Activated CD8-positive, alpha-beta memory T cell treated with anti-CD3 and anti-CD28 coated beads for 4 hours (primary cell): ENCODE data around the gene OPRD1.
"Not testable (repeated sequence)": the region's sequence is repeated elsewhere in the genome, so short reads cannot be mapped to it uniquely, and the experiment has no call there.

Experiments used
- DNase-seq, 2 donors: peaks; one replicate each; pipeline ENCODE4 v3.0.0-alpha.2; 2020; ENCODE audit warnings: low read depth in 2 of 2

Gene OPRD1

DNA sequence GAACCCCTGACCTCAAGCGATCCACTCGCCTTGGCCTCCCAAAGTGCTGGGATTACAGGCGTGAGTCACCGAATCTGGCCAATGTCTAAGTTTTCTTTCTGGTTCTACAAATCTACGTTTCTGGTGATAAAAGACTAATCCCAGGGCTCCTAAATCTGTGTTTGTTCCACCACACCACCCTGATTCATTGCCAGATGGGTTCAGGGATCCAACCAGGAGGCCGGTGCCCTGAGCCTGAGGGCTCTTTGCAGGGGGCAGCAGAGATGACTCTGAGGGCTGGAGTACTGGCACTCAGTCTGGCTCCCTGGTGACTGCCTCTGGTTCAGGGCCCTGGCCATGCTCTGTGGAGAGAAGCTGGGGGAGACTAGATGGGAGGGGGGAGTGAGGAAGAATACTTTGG, 10.5 kb upstream of the OPRD1 start:
- no peak for DNase-seq

DNA sequence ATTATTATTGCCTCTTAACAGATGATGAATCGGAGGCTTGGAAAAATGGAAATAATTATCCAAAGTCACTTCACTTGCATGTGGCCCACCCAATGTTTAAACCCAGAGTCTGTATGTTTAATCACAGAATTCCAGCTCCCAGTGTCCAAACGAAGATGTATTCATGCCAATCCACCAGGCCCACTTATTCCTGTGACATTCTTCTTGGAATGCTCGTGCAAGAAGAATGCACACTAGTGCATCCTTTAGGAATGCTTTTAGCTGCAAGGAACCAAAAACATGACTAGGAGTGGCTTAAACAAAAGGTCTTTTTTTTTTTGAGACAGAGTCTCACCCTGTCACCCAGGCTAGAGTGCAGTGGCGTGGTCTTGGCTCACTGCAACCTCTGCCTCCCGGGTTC, 8.9 kb upstream of the OPRD1 start:
- DNase-seq, result no peak

DNA sequence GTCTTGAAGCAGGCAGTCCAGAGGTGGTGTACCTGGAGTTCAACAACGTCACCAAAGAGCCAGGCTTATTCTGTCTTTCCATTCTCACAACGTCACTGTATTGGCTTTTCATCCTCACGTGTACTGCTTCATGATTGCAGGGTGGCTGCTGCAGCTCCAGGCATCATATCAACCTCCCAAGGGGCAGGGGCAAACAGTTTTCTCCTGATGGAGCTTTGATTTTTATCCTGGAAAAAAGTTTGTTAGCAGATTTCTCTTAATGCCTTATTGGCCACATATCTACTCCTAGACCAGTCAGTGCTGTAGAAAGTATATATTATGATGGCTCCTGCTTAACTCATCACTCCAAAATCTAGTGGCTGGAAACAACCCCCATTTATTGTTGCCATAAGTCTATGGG, 8.3 kb upstream of the OPRD1 start:
- DNase-seq, result no peak

DNA sequence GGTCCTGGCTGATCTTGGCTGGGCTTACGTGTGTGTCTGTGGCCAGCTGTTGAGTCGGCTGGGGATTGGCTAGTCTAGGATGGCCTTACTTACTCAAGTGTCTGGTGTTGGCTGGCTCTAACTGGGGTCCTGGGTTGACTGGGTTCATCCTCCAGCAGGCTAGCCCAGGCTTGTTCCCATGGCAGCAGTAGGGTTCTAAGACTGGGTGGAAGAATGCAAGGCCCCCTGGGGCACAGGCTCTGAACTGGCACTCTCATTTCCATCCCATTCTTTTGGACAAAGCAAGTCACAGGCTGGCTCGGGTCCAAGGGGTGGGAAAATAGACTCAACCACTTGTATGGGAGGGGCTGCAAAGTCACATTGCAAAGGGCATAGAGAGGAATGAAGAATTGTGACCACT, 7.9 kb upstream of the OPRD1 start:
- no peak for DNase-seq

DNA sequence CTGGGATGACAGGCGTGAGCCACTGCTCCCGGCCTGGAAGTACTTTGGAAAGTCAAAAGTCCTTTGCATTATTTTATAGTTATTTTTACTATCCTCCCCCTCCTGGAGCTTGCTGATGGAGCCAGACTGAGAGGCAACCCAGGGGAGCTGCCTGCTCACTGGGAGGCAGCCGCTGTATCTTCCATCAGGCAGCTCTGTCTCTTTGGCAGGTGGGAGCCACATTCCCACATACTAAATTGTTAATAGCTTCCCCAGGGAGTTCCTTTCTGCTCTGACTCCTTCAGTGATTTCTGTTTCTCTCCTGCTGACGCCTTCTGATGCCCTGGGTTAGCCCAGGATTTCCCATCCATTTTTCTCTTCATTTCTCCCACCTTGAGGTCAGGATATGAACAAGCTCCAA, 4.9 kb upstream of the OPRD1 start:
- no peak for DNase-seq

DNA sequence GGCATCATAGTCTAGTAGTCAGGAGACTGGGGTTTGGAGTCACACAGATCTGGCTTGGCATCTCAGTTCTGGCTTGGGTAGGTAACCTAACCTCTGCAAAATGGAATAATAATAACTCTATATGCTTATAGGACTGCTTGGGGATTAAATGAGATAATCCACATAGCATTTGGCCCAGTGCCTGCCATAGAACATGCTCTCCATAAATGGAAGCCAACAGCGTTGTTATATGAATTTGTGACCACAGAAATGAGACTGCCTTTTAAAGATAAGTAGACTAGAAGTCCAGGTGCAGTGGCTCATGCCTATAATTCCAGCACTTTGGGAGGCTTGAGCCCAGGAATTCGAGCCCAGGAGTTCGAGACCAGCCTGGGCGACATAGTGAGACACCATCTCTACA, 4.0 kb upstream of the OPRD1 start:
- no peak for DNase-seq

DNA sequence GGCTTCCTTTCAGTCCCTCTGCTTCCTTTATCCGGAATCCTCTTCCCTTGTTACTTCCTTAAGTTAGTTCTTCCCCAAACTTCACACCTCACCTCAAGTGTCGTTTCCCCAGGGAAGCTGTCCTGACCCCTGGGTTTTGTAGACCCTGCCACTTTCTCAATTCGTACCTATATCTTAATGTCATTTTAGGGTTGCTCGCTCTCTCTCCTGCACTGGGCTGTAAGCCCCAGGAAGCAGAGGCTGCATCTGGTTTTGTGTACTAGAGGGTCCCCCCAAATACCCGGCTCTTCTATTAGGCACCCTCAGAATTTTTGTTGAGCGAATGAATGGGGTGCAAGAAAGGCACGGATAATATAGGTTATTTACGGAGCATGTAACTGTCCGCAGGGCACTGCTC, 603 bp upstream of the OPRD1 start:
- DNase-seq, result no peak

DNA sequence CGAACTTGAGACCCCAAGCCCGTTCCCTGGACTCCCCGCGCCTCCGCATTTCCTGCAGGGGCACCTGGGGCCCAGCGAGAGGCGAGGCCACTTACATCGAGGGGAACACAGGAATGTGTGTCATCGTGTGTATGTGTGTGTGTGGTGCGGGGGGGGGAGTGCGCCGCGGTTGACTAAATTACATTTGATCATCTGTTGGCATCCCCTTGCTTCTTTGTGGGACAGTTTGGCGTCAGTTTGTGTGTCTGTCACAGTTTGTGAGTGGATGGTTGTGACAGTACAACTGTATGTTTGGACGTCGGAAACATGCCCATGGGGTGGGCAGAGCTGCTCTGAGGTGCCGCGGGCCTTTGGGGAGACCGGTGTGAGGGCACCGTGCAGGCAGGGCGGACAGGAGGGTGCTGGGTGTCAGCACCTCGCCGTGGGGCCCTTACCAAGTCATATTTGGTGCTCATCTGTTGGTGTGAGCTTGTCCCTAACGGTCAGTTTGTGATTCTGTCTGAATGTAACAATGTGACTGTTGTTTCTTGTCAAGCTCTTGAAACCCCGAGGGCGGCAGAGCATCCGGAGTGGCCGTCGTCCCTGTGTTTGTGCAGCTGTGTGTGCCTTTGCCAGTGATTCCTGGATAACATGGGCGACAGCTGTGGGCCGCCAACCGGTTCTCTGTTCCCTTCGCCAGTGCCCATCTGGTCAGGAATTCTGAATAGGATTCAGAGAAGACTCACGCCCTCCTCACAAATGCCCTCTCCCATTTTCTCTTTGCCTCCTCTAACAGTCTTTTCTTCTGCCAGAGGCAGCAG, 899 bp downstream of the OPRD1 start:
- DNase-seq, result no peak

DNA sequence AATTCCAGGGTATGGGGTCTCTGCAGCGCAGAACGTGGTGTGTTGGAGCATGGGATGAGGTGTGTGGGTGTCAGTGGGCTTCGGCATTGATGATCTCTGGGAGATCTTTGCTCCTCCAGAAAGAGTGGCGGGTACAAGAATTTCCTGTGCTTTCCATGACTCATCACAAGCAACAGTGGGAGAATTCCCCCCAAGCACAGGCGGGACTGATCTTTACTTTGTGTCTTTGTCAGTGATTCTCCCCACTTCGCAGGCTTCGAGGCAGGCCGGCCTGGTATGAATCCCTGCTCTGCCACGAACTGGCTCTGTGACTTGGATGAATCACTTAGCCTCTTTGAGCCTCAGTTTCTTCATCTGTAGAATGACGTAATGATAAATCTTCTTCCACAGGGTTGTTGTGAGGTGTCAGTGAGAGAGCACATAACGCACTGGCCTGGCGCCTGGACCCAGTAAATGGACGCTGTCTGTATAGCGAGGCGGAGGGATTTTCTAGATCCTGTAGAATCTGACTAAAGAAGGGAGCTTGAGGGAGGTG, 2.0 kb downstream of the OPRD1 start:
- DNase-seq, result no peak

DNA sequence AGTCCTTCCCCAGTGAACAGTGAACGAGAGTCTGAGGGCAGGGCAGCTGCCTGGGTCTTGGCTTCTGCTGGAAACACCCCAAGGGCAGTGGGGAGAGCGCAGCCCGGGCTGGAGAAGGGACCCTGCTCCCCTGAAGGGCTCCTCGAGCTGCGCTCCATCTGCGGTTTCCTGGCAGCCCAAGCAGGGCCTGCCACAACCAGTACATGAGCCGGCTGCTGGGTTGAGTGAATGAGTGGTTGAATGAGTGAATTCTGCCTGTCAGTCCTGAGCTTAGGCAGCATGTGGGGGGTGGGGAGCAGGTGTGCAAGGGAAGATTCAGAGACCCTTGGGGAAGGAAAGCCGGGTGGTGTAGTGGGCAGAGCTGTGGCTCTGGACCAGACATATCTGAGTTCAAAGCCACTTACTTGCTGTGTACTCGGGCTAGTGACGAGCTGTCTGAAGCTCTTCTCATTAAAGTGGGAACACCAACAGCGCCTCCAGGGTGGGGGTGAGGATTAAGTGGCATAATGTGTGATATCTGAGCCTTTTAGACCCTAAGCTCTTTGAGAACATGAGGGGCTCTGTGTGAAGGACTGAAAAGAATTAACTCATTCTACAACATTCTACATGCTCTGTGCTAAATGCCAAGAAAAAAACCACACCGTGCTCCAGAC, 3.7 kb downstream of the OPRD1 start:
- no peak for DNase-seq

DNA sequence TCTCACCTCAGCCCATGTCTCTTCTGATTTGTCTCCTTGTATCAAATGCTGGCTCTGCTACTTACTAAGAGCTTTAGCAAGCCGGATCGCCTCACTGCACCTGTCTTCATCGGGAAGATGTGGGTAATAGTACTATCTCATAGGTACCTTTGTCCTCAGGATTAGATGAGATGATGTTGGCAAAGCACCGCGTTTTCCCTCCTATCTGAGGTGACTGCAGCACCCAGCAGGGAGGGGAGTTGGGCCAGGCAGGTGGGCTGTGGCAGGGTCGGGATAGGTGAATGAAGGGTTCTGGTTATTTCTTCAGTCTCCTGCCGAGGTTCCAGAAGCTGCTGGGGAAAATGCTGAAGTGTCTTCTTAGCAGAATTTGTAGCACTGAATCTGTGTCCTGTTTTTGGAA, 5.2 kb downstream of the OPRD1 start:
- no peak for DNase-seq

DNA sequence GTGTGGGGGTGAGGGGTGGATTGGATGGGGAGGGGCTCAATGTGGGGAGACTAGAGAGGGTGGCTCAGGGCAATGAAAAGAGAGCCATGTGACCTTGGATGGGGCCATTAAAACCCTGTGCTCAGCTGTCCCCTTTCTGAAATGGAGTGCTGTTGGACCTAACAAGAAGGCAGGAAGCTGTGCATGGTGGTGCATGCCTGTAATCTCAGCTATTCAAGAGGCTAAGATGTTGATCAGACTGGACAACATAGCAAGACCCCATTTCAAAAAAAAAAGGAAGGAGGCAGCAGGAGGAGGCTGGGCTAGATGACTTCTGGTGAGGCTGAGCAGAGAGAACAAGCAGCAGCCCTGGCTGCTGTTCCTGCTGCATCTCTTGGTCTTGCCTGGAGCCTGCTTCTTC, 7.0 kb downstream of the OPRD1 start:
- no peak for DNase-seq

DNA sequence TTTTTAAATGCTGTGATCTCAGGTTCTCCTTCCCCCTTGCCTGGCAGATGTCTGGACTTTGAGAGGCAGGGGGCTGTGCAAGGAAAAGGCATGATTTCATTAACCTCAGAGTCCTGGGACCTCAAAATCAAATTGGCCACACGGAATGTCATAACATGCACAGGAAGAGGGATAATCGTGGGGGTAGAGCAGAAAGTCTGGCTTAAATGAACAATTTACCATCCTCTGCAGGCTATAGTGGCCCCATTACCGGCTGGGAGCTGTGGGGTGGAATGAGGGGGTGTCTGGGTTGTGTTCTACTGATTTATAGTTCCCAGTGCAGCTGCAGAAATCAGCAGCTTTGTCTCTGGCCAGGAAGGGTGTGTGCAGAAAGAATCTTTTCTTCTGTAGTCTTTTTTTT, 10.8 kb downstream of the OPRD1 start:
- no peak for DNase-seq

DNA sequence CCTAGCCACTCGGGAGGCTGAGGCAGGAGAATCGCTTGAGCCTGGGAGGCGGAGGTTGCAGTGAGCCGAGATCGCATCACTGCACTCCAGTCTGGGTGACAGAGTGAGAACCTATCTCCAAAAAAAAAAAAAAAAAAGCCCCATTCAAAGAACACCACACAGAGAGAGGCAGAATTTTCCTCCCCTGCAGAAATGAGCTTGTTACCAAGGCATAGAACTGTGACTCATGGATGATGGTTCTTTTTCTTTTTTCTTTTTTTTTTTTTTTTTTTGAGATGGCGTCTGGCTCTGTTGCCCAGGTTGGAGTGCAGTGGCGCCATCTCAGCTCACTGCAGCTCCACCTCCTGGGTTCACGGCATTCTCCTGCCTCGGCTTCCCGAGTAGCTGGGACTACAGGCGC, 12.1 kb downstream of the OPRD1 start:
- not testable (repeated sequence) for DNase-seq

DNA sequence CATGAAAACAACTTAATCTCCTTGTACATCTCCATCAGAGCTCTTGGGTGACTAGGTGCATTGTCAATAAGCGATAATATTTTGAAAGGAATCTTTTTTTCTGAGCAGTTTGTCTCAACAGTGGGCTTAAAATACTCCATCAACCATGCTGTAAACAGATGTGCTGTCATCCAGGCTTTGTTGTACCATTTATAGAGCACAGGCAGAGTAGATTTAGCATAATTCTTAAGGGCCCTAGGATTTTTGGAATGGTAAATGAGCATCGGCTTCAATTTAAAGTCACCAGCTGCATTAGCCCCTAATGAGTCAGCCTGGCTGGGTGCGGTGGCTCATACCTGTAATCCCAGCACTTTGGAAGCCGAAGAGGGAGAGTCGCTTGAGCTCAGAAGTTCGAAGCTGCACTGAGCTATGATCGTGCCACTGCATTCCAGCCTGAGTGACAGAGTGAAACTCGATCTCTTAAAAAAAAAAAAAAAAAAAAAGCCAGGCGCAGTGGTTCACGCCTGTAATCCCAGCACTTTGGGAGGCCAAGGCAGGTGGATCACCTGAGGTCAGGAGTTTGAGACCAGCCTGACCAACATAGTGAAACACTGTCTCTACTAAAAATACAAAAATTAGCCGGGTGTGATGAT, 16.4 kb downstream of the OPRD1 start:
- not testable (repeated sequence) for DNase-seq

DNA sequence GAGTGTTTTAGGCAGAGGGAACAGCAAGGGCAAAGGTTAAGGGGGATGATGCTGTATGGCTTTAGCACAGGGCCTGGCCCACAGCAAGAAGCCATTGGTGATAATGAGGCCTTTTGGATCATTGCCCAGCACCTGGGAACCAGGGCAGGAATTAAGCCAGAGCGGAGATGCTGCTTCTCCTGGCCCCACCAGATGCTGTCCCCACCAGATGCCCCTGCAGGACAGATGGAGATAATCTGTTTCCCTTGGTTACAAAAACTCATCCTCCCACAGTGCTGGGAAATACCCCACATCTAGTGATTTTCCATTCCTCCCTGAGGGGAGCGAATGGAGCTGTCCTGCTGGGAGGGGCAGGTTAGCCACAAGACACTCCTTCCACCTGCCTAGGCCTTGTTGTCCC, 18.8 kb downstream of the OPRD1 start:
- DNase-seq, result no peak

DNA sequence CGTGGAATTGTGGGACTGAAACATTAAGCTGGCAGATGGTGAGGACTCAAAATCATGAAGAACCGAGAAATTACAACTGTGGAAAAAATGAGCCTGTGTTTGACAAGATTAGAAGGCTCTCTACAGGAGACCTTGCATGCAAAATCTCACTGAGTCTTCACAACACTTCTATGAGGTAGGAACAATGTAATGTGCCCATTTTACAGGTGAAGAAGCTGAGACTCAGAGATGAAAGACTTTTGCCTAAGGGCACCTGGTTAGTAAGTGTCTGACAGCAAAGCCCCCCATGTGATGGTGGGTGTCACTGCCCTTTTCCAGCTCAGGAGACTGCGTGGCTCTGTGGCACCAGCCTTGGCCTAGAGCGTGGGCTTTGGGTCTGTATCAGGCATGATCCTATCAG, 21.0 kb downstream of the OPRD1 start:
- no peak for DNase-seq

DNA sequence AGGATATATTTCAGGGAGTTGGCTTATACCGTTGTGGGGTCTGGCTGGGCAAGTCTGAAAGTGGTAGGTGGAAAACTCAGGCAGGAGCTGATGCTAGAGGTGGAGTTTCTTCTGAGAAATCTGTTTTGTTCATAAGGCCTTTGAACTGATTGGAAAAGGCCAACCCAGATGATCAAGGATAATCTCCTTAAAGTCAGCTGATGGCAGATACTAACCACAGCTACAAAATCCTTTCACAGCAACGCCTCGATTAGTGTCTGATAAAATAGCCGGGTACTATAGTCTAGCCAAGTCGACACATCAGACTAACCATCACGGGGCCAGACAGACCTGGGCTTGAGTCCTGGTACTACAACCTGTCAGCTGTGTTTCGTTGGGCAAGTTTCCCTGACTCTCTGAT, 21.4 kb downstream of the OPRD1 start:
- no peak for DNase-seq

DNA sequence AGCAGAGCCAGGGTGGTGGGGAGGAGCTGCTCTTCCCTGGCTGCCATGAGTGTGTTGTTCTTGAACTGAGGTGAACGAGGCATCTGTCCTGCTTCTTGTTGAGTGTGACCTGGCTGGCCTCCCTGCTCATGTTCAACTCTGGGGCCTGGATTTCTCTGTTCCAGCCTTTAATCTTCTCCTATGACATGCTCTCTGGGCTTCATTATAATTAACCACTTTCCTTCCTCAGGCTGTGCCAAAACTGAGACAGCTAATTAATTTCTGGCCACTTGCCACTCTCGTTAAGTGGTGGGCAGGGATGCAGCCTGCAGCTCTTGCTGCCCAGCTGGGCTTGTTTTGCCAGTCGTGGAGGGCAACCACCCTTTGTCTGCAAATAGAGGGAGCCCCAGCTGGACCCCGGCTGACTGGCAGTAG, 23.3 kb downstream of the OPRD1 start:
- DNase-seq, result no peak

DNA sequence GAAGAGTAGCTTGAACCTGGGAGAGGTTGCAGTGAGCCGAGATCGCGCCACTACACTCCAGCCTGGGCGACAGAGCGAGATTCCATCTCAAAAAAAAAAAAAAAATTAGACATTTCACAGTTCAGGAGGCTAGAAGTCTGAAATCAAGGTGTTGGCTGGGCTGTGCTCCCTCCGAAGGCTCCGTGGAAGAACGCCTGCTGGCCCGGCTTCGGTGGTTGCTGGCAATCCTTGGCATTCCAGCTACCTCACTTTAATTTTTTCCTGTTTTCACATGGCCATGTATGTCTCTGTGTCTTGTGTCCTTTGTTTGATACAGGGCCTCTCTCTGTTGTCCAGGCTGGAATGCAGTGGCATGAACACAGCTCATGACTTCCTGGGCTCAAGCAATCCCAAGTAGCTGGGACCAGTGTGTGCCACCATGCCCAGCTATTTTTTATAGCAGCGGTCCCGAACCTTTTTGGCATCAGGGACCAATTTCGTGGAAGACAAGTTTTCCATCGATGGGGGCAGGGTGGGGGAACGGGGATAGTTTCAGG, 24.5 kb downstream of the OPRD1 start:
- no peak for DNase-seq

DNA sequence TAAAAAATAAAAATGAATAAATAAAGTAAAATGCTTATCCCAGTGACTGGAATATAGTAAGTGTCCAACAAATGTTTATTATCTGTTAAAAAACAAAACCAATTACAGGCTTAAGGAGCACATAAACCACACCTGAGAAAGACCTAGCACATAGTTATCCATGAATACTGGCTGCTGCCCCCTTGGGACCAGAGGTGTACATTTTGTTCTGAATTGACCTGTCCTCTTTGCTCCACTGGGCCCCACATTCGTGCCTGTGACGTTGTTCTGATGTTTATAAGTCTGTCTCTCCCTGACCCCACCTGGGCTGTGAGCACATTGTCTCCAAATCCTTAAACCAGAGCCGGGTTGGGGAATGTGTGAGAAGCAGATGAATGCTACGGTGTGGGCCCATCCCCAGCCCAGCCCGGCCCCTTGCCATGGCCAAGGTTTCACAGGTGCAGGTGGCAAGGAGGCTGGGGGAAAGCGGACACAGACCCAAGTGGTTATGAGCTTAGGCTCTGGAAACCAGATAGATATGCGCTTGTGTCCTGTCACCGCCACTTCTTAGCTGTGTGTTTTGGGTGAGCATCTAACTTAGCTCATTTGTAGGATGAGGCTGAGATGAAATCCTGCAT, 29.1 kb downstream of the OPRD1 start:
- DNase-seq, result no peak
